K562 (cell line): ENCODE measurements around the gene LSM4. TPM values are rescaled to one million over a fixed set of nuclear protein-coding genes. Genes with fewer than 3 reads are reported as not detected.

ENCODE experiments used
- COPS2 ChIP-seq: fragments of 450-650 bp; conservative IDR thresholded peaks from 2 replicates; pipeline ENCODE4 v1.6.1; 2016; ENCODE audit warnings: mild to moderate bottlenecking, moderate library complexity
- RNF219 ChIP-seq: fragments of 250-450 bp; sonication (Bioruptor Pico); IDR thresholded peaks from 2 replicates; pipeline ENCODE4 v1.5.0; 2022; ENCODE audit warnings: mild to moderate bottlenecking
- YY1 ChIP-seq, 3 experiments: IDR thresholded peaks; 2 replicates each; pipeline ENCODE4 v1.6.1; 2011; ENCODE audit warnings: low read length in 2 of 3, mild to moderate bottlenecking in 2 of 3, moderate library complexity in 2 of 3, borderline replicate concordance in 1 of 3, control low read depth in 1 of 3, low read depth in 1 of 3; ENCODE audit not compliant: insufficient read depth in 3 of 3, insufficient replicate concordance in 2 of 3, control insufficient read depth in 1 of 3, insufficient read length in 1 of 3; ENCODE audit errors: extremely low read depth in 1 of 3
- ZNF263 ChIP-seq: sonication (generic); formaldehyde crosslinking; IDR thresholded peaks from 2 replicates; pipeline ENCODE4 v1.8.0; 2022; ENCODE audit warnings: mild to moderate bottlenecking, missing genetic modification reagents, borderline replicate concordance
- polyA plus RNA-seq, 8 experiments: library from polyadenylated mRNA; depleted of rRNA in 4 of 8; stranded (reverse) in 5 of 8; unstranded in 3 of 8; fragments of >200 nt; fragmentation: Nextera tagmentation in 2 of 8; fragmentation: Illumina TruSeq in 1 of 8; extraction: Ambion mirVana in 2 of 8; extraction: Trizol in 1 of 8; gene quantifications; 2 replicates each; pipeline versions ENCODE4 v1.2.1 to v1.2.3, GENCODE V29; 2011 to 2014; ENCODE audit warnings: inconsistent platforms in 1 of 8, missing spikeins in 1 of 8
- total RNA-seq, 7 experiments: library from RNA; depleted of rRNA in 6 of 7; stranded (reverse); fragments of >200 nt in 6 of 7; fragmentation: Illumina TruSeq in 2 of 7; extraction: Trizol in 2 of 7; gene quantifications; 2 replicates each; pipeline versions ENCODE4 v1.2.1 to v1.2.3, GENCODE V29; 2011 to 2021; ENCODE audit warnings: low replicate concordance in 1 of 7
- TF ChIP-seq, protein P1 (sequence below), 2 experiments: IDR thresholded peaks; 2 replicates each; pipeline ENCODE4 v1.6.1; 2011; ENCODE audit warnings: borderline replicate concordance in 1 of 2, control low read depth in 1 of 2, low read depth in 1 of 2, low read length in 1 of 2, mild to moderate bottlenecking in 1 of 2, mixed read lengths in 1 of 2, moderate library complexity in 1 of 2; ENCODE audit not compliant: insufficient read depth in 1 of 2, insufficient read length in 1 of 2, poor library complexity in 1 of 2, severe bottlenecking in 1 of 2; ENCODE audit errors: extremely low read depth in 1 of 2

The LSM4 gene
- total and polyA plus RNA-seq, 9 of the 15 experiments (the other 6 are each of a cell fraction or from before 2014, with no cell fraction given): 11.9 to 763 (median 202) TPM

DNA sequence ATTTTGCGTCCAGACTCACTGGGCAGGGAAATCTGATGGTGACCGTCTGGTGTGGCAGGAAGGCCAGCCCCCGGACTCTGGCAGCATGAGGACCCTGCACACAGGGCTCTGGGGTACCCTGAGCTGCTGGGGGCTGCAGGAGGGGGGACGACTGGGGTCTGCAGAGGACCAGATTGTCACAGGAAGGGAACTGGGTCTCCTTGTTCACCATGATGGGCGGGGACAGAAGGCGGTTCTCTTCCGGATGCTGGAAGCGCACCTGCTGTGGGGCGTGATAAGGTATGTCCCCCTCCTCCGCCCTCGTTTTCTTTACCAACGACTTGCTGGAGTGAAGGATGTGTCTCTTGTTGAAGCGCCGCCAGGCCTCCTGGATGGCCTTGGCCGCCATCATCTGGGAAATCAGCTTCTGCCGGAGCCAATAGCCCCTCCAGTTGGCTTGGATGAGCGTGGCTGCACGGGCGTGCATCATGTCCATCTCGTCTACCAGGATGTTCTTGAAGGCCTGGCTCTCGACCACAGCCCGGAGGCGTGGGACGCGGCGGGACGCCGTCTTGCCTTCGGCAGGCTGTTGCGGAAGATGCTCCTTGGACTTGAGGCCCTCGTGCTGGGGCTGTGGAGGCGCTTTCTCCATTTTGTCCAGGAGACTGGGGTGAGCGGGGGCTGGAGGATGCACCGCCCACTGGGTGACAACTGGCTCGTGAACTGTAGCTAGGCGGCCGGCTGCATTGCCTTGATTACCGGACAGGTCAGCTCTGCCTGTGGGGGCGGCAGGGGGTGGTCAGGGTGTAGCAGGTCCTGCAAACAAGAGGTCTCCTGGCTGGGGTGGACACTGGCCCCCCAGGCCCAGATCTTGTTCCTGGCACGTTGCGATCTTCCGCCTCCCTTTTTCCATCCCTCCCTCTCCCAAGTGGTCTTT lies 55.8 kb downstream of the LSM4 start (continued):
- TF ChIP-seq, protein P1, sequence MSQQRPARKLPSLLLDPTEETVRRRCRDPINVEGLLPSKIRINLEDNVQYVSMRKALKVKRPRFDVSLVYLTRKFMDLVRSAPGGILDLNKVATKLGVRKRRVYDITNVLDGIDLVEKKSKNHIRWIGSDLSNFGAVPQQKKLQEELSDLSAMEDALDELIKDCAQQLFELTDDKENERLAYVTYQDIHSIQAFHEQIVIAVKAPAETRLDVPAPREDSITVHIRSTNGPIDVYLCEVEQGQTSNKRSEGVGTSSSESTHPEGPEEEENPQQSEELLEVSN (IDR thresholded peaks at IDR 0.05; ENCODE audit: borderline replicate concordance in 1 of 2, extremely low read depth in 1 of 2, insufficient read depth in 1 of 2, insufficient read length in 1 of 2, low read depth in 1 of 2, low read length in 1 of 2, poor library complexity in 1 of 2, severe bottlenecking in 1 of 2): peak in 1 of 2 experiments; percentile 62
- TF ChIP-seq COPS2 (no peak), RNF219 (no peak), ZNF263 (no peak), YY1 (IDR thresholded peaks at IDR 0.05; ENCODE audit: borderline replicate concordance in 1 of 3, control insufficient read depth in 1 of 3, extremely low read depth in 1 of 3, insufficient read depth in 3 of 3, insufficient read length in 1 of 3, insufficient replicate concordance in 2 of 3, low read depth in 1 of 3, low read length in 2 of 3) (peak in 1 of 3 experiments; percentile 41)
